A673 (cell line): Measurements from ENCODE around the gene GRK6.

Source experiments
- EZH2 ChIP-seq: fragments of 200-600 bp; sonication (generic); IDR thresholded peaks from 2 replicates; pipeline ENCODE4 v1.6.1; 2017; ENCODE audit warnings: borderline replicate concordance, low read depth, mild to moderate bottlenecking, mixed read lengths, antibody characterized with exemption, low read length; ENCODE audit not compliant: poor library complexity, severe bottlenecking
- TF ChIP-seq, protein P1 (sequence below): fragments of 300-800, 200-600 bp; sonication (generic); conservative IDR thresholded peaks from 2 replicates; pipeline ENCODE4 v1.5.1; 2017; ENCODE audit warnings: low read depth, mild to moderate bottlenecking, antibody characterized with exemption, low read length, moderate library complexity, mixed read lengths

DNA sequence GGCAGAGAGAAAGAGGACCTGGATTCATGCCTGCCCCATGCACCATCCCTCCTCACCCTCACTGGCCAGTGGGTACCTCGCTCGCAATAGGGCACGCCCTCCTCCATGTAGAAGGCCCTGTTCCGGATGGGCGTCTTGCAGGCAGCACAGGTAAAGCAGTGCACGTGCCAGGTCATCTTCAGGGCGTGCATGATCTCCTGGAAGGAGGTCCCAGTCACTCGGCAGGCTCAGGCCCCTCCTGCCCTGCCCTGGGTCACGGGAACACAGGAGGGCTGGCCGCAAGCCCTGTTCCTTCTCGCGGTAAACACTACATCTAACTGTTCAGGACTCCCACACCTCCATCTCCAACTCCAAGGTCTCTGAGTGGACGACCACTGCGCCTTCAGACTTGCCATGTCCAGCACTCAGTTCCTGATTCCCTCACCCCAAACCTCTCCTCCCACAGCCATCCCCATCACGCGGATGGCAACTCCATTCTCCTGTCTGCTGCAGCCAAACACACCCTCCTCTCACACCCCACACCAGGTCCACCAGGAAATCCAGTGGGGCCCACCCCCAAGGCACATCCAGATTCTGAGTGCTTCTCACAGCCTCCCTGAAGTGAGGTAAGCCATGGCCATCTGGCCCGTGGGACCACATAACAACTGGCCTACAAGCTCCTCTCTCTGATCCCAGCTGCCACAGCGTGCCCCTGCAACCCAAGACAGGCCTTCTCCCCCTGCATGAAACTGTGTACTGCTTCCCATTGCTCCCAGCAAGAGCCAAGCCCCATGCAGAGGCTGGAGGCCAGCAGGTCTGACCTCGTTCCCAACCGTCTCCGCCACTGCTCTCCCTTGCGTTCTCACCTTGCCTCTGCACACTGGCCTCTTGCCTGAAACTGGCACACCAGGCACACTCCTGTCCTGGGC lies 57.8 kb downstream of the GRK6 start:
- TF ChIP-seq, protein P1, sequence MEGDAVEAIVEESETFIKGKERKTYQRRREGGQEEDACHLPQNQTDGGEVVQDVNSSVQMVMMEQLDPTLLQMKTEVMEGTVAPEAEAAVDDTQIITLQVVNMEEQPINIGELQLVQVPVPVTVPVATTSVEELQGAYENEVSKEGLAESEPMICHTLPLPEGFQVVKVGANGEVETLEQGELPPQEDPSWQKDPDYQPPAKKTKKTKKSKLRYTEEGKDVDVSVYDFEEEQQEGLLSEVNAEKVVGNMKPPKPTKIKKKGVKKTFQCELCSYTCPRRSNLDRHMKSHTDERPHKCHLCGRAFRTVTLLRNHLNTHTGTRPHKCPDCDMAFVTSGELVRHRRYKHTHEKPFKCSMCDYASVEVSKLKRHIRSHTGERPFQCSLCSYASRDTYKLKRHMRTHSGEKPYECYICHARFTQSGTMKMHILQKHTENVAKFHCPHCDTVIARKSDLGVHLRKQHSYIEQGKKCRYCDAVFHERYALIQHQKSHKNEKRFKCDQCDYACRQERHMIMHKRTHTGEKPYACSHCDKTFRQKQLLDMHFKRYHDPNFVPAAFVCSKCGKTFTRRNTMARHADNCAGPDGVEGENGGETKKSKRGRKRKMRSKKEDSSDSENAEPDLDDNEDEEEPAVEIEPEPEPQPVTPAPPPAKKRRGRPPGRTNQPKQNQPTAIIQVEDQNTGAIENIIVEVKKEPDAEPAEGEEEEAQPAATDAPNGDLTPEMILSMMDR, result no peak
- no peak for TF ChIP-seq EZH2
